T-helper 1 cell (primary cell): ENCODE results near the gene NHLRC4.

ENCODE experiments used
- DNase-seq, 5 donors: peaks; one replicate each; pipeline ENCODE4 v3.0.0-alpha.2; 2012 to 2020
- total RNA-seq, 4 donors: gene quantifications; one replicate each; lab custom pipeline; 2026; lab: John Stamatoyannopoulos, UW

NHLRC4 gene, protein sequence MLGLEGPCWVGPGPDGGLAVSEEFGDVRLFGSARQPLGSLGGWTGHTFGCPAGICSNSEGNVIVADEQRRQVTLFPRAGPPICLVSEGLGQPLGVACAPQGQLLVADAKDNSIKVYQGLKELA
- total RNA-seq, result 0.83 to 2.0 (median 1.8) reads per million in 4 donors

DNA sequence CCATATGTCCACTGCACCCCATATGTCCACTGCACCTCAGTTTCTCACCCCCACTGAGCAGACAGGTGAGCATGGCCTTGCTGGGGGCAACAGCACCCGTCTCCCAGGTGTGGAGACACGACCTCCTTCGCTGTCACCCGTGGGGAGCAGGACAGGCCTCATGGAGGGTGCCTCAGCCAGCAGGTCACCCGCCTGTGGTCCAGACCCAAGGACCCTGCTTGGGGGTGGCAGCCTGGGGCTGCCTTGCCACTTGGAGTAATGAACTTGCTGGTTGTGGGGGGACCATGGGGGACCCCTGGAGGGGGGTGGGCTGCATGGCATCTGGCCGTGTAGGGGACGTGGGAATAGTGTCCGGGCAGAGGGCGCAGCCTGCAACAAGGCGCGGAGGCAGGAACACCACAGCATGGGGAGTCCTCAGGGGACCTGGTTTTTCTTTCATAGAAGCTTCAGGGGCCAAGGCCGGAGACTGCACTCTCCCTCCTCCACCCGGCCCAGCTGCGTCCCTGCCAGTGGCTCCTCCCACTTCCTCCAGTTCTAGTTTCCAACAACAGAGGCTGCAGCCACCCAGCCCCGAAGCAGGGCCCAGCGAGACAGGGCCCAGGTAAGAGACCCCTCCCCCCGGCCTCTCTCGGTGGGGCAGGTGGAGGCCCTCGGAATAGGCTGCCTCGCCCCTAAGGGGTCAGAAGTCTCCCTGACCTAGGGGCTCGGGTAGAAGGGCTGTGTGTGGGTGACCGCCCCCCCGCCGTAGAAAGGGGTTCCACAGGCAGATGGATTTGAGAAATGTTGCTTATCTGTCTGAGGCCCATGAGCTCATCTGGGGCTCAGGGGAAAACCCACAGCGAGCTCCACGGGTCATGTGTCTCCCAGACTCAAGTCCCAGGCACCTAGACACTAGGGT is at the start of gene NHLRC4:
TSS of gene NHLRC4 (plus strand) at position 531 of the 898 bp plus-strand sequence. CDS start 1,043 bp downstream, outside the sequence.
- peak in 4 of 5 donors; percentile 29 to 65 (median 38) for DNase-seq

GRCh38 chr16:518858-519257 is 47.9 kb upstream of the NHLRC4 start:
- DNase-seq, result no peak

DNA sequence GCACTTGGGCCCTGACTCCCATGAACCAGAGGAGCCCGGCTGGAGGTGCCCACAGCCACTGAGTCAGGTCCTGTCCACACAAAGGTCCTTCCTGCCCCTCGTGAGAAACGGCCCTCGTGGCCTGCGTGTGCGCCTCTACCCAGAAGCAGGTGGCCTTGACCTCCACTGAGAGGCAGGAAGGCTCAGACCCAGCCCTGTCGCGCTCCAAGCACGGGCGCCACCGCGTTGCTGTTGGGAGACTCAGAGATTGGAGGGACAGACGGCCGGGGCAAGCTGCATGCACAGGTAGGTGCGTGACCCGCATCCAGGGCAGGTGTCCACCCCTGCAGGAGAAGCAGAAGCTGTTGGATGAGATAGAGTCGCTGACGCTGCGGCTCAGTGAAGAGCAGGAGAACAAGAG is 47.4 kb upstream of the NHLRC4 start:
- DNase-seq, result no peak

DNA sequence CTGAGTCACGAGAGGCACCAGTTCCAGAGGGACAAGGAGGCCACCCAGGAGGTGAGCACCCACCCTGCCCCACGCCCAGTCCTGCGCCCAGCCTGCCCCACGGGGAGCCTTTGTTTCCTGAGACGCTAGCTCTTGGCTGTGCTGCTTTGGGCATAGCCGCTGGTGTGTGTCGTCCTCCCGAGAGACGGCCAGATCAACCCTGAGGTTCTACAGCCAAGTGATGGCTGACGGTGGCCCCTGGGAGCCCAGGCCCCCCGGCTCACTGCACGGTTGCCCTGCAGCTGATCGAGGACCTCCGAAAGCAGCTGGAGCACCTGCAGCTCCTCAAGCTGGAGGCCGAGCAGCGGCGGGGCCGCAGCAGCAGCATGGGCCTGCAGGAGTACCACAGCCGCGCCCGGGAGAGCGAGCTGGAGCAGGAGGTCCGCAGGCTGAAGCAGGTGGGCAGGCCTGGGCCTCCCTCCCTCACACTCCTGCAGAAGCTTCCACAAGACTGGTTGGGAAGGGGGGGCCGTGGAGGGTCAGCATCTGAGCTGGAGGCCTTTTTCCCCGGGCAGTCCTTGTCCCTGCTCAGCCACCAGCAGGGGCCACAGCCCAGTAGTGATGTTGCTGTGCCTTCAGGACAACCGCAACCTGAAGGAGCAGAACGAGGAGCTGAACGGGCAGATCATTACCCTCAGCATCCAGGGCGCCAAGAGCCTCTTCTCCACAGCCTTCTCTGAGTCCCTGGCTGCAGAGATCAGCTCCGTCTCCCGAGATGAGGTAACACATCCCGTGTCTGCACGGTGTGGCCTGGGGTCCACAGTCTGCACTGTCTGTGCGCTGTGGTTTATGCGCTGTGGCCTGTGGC is 46.7 kb upstream of the NHLRC4 start:
- DNase-seq, result no peak

DNA sequence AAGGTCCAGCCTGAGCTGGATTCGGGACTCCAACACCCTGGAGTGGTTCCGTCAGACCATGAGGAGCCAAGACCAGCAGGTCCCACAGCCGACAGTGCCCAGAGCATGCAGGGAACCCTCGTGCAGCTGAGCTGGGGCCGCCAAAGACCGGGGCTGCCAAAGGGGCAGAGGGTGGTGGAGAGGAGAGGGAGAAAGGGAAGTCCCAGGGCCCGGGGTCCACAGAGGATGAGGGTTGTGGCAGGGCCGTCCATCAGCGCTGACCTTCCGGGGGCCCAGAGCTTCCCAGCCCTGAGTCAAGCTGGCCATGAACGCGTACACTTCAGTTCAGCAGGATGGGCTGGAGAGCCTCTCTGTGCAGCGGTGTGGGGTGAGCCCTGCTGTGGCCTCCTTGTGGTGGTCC is 46.0 kb upstream of the NHLRC4 start:
- DNase-seq, result no peak

DNA sequence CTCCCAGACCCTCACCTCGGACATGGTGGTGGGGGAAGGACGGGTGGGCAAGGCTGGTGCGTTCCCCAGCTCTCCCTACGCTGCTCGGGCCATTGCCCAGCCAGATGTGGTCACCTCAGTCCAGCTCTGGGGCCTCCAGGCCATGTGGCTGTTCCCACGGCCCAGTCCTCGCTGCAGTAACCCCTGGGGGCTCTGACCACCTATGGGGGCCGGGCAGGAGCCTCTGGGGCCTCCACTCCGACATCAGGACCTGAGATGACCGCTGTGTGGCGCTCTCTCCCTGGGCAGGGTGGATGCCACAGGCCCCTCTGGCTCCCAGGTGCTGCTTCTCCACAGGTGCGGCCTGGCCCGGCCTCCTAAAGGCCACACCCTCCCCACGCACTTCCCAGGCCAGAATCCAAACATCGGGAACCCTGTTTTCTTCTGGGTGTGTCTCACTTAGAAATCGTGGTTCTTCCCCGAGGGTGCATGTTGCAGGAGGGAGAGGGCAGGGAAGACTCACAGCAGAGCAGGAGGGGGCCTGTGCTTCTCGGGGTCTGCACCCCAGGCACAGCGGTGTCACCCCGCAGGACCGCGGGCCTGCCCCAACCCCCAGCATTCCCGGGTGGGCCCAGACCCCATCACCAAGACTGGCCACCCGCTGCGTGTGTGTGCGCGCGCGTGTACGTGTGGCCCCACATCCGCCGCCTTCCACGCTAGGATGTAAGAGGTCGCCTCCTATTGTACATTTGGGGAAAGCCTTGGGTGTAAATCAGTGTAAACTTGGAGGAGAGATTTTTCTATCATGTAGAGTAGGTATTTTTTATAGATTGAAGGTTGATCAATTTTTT is 45.2 kb upstream of the NHLRC4 start:
- no peak for DNase-seq

DNA sequence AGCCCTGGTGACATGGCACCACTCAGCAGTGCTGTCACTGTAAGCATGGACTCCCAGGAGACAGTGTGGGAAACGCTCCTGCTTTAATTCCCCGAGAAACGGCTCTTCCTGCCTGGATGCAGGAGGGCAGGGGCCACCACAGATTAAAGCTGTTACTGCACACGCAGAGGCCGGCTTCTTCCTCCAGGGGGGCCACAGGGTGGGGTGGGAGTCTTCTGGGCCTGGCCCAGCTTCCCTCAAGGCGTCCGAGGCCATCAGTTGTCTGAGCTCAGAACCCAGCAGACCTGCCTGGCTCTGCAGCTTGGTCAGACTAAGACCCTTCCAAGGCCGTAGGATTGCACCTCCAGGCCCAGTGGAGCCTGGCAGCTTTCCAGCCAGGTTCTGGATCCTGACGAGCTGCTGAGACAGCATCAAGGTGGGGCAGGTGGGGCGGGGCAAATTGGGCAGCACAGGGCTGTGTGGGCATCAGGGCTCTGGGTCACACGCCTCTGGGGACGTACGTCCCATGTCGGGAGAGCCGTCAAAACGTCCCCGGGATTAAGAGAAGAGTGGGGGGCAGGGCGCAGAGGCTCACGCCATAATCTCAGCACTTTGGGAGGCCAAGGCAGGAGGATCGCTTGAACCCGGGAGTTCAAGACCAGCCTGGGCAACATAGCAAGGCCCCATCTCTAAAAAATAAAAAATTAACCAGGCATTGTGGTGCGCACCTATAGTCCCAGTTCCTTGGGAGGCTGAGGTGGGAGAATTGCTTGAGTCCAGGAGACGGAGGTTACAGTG is 44.3 kb upstream of the NHLRC4 start:
- no peak for DNase-seq

DNA sequence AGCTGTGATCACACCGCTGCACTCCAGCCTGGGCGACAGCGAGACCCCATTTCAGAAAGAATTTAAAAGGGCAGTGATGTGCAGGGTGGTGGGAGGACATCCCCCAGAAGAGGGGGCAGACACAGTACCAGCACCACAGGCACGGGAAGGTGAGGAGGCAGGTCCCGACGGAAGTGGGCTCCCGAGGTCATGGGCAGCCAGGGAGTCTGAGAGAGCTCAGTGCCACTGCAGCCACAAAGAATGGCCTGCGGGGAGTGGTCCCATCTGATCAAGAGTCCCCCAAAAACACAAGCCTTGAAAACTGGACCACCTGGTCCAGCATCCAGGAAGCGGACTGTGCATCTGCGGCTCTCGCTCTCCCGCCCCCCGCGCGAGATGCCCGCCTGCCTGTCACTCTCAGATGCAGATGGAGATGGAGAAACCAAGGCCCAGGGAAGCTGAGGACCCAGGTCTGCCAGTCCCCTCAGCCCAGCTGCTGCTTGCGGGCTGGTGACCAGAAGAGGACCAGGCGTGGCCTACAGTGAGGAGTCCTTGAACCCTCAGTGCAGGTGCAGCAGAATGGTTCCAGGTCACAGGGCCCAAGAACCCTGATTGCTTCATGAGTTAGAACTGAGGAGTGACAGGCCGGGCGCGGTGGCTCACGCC is 43.6 kb upstream of the NHLRC4 start:
- no peak for DNase-seq

GRCh38 chr16:524274-525040 is 42.3 kb upstream of the NHLRC4 start:
- DNase-seq, result no peak

DNA sequence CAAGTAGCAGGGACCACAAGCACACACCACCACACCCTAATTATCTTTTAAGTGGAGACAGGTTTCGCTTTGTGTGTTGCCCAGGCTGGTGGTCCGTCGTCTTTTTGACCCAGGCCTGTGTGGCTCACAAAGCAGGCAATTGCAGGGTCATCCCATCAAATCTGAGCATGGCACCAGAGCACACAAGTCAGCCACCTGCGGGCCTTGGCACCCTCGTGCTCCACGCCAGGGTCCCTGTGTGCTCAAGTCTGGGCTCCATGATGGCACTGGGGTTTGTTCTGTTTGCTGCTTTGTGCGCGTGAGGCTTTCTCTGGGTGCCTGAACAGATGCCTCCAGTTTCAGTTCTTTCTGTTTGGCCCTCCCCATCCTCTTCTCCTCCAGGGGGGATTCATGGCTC is 41.7 kb upstream of the NHLRC4 start:
- no peak for DNase-seq

DNA sequence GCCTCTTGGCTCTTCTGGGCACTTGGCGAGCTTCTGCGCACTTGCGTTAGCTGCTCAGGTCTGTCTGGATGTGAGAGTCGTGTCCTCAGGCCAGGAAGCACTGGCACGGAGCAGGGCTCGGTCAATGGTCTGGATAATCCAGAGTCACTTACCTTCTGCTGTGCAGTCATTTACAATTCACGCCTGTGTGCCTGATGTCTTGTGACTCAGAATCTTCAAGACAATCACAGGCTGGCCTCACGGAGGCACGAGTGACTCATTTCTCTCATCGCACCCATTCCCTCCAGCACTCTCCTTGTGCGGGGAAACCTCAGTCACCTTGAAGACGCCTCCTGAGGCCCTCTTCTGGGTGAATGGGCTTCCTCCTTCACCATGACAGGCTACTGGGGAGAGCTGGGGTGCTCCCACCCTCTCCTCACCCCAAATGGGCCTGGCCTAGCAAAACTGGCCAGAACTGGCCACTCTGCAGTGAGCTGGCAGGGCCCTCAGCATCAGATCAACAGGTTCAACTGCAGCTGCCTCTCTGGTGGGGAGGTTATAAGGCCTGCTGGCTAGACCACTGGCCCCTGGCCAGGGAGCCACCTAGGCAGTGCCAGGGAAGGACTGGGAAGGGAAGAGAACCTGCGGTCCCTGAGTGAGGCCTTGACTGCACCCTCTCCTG is 41.2 kb upstream of the NHLRC4 start:
- peak in 1 of 5 donors; percentile 88 for DNase-seq

DNA sequence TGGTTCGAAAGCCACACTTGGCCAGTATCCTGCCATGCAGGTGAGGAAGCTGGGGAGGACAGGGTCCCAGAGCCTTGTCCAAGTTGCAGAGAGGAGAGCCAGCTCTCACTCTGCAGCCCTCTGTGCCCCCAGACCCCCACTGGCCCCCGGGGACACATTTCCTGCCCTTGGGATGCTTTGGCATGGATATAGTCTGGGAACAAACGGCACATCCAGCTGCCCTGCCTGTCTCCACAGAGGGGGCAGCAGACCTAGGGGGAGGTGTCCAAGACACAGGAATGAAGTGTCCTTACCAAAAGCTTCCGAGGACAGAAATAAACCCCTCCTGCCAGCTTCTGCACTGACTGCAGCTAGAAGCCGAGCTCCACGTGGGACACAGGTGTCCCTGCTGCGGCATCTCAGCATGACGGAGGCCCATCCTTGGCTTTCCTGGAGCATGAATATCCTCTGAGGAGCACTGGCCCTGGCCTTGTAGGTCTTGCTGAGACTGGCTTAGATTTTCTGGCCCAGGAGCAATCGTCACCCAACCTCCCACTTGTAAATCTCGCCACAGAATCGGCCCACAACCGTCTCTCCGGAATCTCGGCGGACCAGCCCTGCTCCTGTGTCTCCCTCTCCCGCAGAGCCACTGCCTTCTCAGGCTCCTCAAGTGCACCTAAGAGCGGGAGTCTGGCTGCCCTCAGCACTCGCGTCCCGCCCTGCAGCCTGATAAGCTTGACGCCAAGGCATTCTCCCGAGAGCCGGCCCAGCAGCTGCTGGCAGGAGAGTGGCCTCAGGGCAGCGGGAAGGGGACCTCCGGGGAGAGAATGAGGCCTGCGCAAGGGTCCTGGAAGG is 40.4 kb upstream of the NHLRC4 start:
- peak in 1 of 5 donors; percentile 2 for DNase-seq

GRCh38 chr16:527015-527903 is 39.5 kb upstream of the NHLRC4 start, which contains the start of gene CAPN15:
CAPN15 (plus strand) TSS chr16:527712; CDS start chr16:546839, 19,127 bp downstream.
- peak; percentile 74 to 87 (median 79) for DNase-seq

- peak in 2 of 5 donors; percentile 21 to 36 for DNase-seq
Measured at GRCh38 chr16:528111-529011, 38.4 kb upstream of the NHLRC4 start.

- DNase-seq, result peak in 1 of 5 donors; percentile 52
Measured at GRCh38 chr16:529012-529575, 37.7 kb upstream of the NHLRC4 start.
